IPS-18c (cell line): ENCODE results near the gene CALN1.

Source experiments
- H3K4me3 ChIP-seq: 2 replicates; pipeline ENCODE4 v1.7.0; 2013; ENCODE audit warnings: low read depth, mild to moderate bottlenecking, low read length, moderate library complexity; ENCODE audit not compliant: insufficient read depth
- H3K9me3 ChIP-seq: one replicate; pipeline ENCODE4 v1.6.1; 2013; ENCODE audit warnings: mild to moderate bottlenecking, low read length, moderate library complexity; ENCODE audit not compliant: control insufficient read depth, insufficient read depth

CALN1 gene

GRCh38 chr7:72062666-72063065, 349.5 kb downstream of the CALN1 start:
- no peak overlapping the region for H3K4me3 ChIP-seq
- H3K9me3 ChIP-seq, result no peaks in the 10 kb centered on the region

GRCh38 chr7:72059925-72060324, 352.2 kb downstream of the CALN1 start:
- Histone ChIP-seq H3K9me3 (no peaks in the 10 kb centered on the region), H3K4me3 (no peak overlapping the region)

- Histone ChIP-seq H3K9me3 (no peaks in the 10 kb centered on the region), H3K4me3 (no peak overlapping the region)
These were observed 353.6 kb downstream of the CALN1 start for GRCh38 chr7:72058579-72058978.

- Histone ChIP-seq H3K4me3 (no peak overlapping the region), H3K9me3 (no peaks in the 10 kb centered on the region)
These were observed 354.3 kb downstream of the CALN1 start for GRCh38 chr7:72057796-72058195.

GRCh38 chr7:72057231-72057630, 354.9 kb downstream of the CALN1 start:
- Histone ChIP-seq H3K9me3 (no peaks in the 10 kb centered on the region), H3K4me3 (no peak overlapping the region)

- H3K9me3 ChIP-seq, result no peaks in the 10 kb centered on the region
These were observed 356.7 kb downstream of the CALN1 start for GRCh38 chr7:72055426-72055825.

GRCh38 chr7:72053292-72053691, 358.8 kb downstream of the CALN1 start:
- no peak overlapping the region for H3K4me3 ChIP-seq
- H3K9me3 ChIP-seq, result no peaks in the 10 kb centered on the region

More at GRCh38 chr7:72055426-72055825, 356.7 kb downstream of the CALN1 start:
- no peak overlapping the region for H3K4me3 ChIP-seq

- no peaks in the 10 kb centered on the region for H3K9me3 ChIP-seq
These were observed 363.7 kb downstream of the CALN1 start for GRCh38 chr7:72048420-72048819.

GRCh38 chr7:72042855-72043254, 369.3 kb downstream of the CALN1 start:
- H3K9me3 ChIP-seq, result no peaks in the 10 kb centered on the region
- no peak overlapping the region for H3K4me3 ChIP-seq

More at GRCh38 chr7:72048420-72048819, 363.7 kb downstream of the CALN1 start:
- no peak overlapping the region for H3K4me3 ChIP-seq

- no peak overlapping the region for H3K4me3 ChIP-seq
- H3K9me3 ChIP-seq, result no peaks in the 10 kb centered on the region
These were observed 371.5 kb downstream of the CALN1 start for GRCh38 chr7:72040641-72041040.

- no peak overlapping the region for H3K4me3 ChIP-seq
- no peaks in the 10 kb centered on the region for H3K9me3 ChIP-seq
These were observed 372.7 kb downstream of the CALN1 start for GRCh38 chr7:72039460-72039859.

- H3K9me3 ChIP-seq, result no peaks in the 10 kb centered on the region
- no peak overlapping the region for H3K4me3 ChIP-seq
These were observed 374.0 kb downstream of the CALN1 start for GRCh38 chr7:72038022-72038732.

GRCh38 chr7:72037516-72037915, 374.6 kb downstream of the CALN1 start:
- no peaks in the 10 kb centered on the region for H3K9me3 ChIP-seq
- H3K4me3 ChIP-seq, result no peak overlapping the region

GRCh38 chr7:72035266-72035665, 376.9 kb downstream of the CALN1 start:
- no peak overlapping the region for H3K4me3 ChIP-seq
- H3K9me3 ChIP-seq, result no peaks in the 10 kb centered on the region

GRCh38 chr7:72032934-72033333, 379.2 kb downstream of the CALN1 start:
- Histone ChIP-seq H3K4me3 (no peak overlapping the region), H3K9me3 (no peaks in the 10 kb centered on the region)

GRCh38 chr7:72030994-72031667, 381.0 kb downstream of the CALN1 start:
- Histone ChIP-seq H3K9me3 (no peaks in the 10 kb centered on the region), H3K4me3 (no peak overlapping the region)

- Histone ChIP-seq H3K4me3 (no peak overlapping the region), H3K9me3 (no peaks in the 10 kb centered on the region)
These were observed 383.9 kb downstream of the CALN1 start for GRCh38 chr7:72028267-72028666.

- Histone ChIP-seq H3K4me3 (no peak overlapping the region), H3K9me3 (no peaks in the 10 kb centered on the region)
These were observed 386.7 kb downstream of the CALN1 start for GRCh38 chr7:72025381-72025960.
